NCI-H2081 treated with DMSO at 0.1 percent for 48 hours (cell line): ENCODE data around the gene KLHL2.
"Not testable (repeated sequence)": the region's sequence is repeated elsewhere in the genome, so short reads cannot be mapped to it uniquely, and the experiment has no call there.

Experiments
- DNase-seq: peaks from one replicate; lab custom pipeline; 2025; lab: John Stamatoyannopoulos, UW

KLHL2 gene

GRCh38 chr4:165330071-165330470 is 122.7 kb downstream of the KLHL2 start:
- DNase-seq, result no peak

DNA sequence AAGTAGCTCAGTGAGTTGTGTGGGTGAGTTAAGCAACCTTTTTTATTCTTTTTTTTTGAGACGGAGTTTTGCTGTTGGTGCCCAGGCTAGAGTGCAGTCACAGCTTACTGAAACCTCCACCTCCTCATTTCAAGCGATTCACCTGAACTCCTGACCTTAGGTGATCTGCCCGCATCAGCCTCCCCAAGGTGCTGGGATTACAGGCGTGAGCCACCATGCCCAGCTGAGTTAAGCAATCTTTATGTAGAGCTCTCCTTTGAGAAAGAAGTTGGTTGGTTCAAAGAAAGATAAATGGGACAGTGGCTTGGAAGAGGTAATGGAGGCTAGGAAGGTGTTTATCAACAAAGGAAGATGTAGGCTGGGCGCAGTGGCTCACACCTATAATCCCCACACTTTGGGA is 123.3 kb downstream of the KLHL2 start:
- DNase-seq, result no peak

DNA sequence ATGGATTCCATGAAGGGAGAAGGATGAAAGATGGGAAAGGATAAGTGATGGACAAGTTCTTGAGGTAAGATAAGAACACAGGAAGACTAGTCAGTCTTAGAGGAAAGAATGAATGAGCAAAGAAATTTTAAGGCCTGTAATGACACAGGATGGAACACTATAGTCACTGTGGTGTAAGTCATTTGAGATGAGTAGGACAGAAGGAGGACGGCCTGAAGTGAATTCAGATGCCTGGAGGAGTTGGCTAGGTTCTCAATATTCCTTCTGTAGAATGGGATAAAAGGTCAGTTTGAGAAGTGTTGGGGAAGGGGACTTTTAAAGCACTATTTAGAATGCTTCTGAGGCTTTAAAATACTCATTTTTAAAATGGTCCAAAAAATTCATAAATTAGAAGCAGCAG is 124.0 kb downstream of the KLHL2 start:
- no peak for DNase-seq

- no peak for DNase-seq
Measured at GRCh38 chr4:165331823-165332222, 124.5 kb downstream of the KLHL2 start.

DNA sequence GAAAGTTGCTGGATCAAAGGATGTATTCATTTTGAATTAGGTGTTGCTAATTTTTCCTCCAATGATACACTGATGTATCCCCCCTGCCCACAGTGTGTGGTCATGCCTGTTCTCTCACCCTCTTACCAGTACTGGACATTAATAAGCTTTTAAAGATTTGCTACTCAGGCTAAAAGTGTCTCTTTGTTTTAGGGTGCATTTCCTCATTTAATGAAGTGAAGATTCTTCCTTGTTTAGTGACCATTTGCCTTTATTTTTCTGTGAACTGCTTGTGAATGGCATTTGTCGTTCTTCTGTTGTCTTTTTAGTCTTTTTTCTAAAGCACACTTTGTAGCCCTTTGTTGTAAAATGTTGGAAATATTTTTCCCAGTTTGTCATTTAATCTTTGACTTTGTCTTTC is 125.1 kb downstream of the KLHL2 start:
- DNase-seq, result no peak

- no peak for DNase-seq
Measured at GRCh38 chr4:165335163-165335703, 127.9 kb downstream of the KLHL2 start.

GRCh38 chr4:165336743-165337142 is 129.4 kb downstream of the KLHL2 start:
- DNase-seq, result no peak

DNA sequence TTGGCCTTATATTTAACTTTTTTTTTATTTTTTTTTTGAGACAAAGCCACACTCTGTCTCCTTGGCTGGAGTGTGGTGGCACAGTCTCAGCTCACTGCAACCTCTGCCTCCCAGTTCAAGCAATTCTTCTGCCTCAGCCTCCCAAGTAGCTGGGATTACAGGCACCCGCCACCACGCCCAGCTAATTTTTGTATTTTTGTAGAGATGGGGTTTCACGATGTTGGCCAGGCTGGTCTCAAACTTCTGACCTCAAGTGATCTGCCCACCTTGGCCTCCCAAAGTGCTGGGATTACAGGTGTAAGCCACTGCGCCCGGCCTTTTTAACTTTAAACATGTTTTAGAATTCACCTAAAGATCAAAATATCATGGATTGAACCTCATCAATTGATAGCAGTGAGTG is 135.0 kb downstream of the KLHL2 start:
- not testable (repeated sequence) for DNase-seq

DNA sequence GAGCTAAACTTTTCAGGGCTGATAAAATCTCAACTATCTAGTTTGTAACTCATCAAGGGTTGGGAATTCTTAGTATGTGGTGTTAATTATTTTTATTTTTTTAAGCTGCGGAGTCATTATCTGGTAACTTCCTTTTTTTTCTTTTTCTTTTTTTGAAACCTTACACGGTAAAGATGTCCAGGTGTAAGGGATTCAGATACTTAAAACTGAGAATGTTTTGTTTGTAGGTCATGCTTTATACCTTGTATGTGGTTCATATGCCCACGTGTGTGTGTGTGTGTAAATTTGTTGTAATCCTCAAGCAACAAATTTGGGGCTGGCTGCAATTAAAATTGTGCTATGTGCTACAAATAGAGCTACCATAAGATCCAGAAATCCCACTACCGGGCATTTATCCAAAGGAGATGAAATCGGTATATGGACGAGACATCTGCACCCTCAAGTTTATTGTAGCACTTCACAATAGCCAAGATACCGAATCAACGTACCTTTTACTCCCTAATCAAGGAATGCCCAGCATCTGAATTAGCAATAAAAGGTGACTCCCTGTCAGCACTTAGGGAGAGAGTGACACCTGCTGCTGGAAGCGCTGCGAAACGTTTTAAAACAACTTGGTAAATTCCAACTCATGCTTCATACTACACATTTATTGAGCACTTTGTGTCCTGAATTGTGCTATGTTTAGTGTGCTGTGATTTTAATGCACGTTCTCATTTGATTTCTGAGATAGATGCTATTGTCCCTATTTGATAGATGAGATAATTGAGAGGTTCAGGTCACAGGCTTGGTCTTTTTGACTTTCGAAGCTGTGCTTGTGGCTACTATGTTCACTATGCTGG is 136.2 kb downstream of the KLHL2 start:
- no peak for DNase-seq

DNA sequence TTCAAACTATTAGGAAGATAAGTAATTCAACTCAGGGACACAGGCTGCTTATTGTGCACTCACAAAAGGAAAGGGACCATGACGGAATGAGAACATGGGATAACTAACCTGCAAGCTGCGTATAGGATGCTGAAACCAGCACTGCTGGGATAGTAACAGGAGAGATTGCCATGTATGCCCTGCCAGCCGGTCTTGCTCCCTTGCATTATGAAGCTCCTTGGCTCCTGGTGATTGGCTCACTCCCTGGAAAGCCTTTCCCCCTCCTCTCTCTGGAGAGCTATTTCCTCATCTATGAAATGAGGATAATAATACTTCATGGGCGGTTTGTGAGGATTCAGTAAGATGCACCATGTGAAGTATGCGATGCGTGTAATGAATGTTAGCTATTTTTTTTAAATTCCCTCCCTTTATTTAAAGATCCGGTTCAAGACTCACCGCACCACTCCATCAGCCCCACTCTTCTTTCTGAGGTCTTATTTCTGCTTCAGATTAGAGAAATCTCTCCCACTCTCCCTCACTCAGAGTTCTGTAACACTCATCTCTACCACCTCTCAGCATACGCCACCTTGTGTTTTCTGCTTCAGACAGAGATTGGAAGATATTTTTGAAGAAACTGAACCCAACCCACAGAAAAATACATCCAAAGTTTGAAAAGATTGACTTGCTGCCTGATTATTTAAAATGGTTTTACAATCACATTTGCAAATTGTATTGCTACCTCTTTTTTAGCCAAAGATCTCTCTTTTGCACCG is 138.5 kb downstream of the KLHL2 start:
- DNase-seq, result no peak

DNA sequence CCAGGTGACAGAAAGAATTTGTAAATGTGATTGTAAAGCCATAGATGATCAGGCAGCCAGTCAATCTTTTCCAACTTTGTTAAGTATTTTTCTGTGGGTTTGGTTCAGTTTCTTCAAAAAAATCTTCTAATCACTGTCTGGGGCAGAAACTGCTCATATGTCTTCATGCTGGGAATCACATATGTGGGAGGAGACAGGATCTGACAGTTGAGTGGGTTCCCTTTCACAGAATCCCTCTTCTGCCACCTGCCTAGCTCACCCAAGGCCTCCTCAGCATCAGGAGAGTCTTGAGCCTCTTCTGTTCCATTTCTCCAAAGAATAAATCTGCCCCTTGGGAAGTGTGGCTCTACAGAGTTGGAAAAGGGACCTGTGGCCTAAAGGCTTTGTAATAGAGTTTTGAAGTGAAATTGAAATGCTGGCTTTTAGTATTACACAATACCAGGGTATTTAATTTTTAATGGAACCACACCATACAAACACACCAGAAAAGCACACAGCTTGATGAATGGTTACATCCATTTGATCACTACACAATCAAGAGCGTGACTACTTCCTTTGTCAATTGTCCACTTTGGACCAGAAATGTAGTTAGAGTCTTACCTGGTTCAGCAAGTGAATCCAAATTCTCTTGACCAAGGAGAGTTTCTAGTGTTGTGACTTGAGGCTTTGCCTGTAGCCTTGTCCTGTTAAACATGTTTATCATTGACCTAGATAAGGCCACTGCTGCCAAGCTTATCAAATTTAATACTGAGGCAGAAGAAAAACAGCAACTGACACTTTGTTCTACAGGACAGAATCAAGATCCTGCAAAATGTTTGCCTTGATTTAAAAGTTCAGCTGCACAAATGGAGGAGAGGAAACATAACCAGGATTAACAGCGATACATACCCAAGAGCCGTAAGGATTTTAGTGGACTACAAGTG is 140.5 kb downstream of the KLHL2 start:
- DNase-seq, result no peak

- no peak for DNase-seq
Measured at GRCh38 chr4:165351359-165352130, 144.2 kb downstream of the KLHL2 start.

DNA sequence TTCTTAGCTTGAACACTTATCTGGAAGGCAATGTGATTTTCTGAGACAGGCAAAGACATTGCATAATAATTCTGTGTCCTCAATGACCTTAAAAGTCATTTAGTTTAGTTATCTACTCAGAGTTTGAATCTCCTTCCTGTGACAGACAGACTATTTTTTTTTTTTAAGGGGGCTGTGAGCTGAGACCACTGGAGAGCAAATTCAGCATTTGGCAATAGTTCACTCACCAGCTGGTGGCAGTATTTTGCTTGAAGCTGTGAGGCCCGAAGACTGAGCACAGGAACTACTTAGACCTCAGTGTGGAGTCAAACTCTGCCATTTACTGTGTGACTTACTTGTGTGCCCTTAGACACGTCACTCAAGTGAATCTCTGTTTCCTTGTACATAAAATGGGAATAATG is 148.5 kb downstream of the KLHL2 start:
- no peak for DNase-seq

- no peak for DNase-seq
Measured at GRCh38 chr4:165359506-165359905, 152.1 kb downstream of the KLHL2 start.

GRCh38 chr4:165360041-165360695 is 152.8 kb downstream of the KLHL2 start:
- DNase-seq, result no peak

DNA sequence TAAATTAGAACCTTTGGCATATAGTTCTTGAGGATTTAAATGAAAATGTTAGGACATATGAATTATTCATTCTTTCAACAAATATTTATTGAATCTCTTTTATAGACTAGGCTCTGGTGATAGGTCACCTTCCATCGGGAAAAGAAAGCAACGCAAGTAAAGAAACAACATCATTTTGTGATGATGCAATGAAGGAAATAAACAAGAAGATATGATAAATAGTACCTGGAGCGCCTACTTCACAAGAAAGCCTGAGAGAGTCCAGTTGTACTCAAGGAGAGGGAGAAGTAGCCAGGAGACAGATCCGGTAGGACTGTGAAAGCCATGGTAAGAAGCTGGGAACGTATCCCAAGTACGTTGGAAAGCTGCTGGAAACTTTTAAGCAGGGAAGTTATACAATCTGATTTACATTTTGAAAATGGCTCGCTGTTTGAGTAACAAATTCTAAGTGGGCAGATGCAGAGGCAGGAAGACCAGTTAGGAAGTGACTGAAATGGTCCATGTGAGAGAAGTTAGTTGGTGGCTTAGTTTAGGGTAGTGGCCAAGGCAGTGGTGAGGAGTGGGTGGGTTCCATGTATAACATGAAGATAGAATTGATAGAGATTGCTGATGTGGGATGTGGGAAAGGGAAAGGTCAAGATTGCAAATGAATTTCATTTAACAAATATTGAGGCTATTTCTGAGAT is 153.8 kb downstream of the KLHL2 start:
- no peak for DNase-seq

DNA sequence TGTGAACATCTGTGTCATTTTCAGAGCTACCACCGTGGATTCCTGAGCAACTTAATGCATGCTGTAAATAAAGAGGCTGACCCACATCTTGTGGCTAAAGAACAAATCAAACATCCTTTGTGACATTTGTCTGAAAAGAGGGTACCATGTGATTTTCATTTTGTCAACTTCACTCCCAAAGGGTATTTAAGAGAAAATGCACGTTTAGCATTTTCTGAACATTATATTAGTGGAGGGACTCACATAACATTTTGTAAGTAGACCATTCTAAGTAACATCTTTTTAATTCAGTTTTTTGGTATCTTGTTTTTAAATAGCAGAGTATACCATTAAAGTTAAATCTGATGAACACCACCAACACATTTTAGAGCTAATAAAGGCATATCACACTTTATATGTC is 154.4 kb downstream of the KLHL2 start:
- DNase-seq, result no peak

GRCh38 chr4:165364452-165365080 is 157.2 kb downstream of the KLHL2 start:
- DNase-seq, result no peak

DNA sequence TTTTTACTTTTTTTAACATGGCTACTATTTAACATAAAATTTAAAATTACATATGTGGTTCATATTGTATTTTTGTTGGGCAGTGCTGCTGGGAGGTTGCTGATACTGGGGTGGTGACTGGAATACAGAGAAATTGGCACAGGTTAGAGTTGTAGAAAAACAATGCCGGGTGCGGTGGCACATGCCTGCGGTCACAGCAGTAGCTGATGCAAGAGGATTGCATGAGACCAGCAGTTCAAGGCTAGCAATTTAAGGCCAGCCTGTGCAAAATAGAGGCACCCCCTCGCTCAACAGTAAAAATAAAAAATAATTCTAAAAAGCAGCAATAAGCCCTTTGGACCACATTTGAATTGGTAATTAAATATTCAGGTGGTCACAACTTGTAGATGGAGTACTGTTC is 159.7 kb downstream of the KLHL2 start:
- no peak for DNase-seq

DNA sequence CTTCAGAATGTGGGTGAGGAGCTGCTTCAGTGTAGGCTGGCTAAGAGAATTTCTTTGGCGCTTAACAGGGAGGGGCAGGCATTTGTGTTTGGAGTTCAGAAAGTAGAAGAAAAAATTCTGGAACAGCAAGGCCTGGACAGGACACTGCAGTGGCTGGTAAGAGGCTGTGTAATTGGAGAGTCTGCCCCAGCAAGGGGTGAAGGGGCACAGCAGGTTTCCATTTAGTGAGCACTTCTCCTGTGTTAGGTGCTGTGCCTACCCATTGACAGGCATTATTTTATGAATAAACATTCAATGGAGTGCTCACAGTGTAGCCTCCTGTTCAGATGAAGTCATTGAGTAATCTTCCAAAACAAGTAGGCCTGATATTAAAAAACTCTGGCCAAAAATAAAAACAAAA is 160.8 kb downstream of the KLHL2 start:
- peak; percentile 10 for DNase-seq
